Ishikawa (cell line): ENCODE results near the gene CREBRF.

Experiments
- CEBPB ChIP-seq: IDR thresholded peaks from 2 replicates; pipeline ENCODE4 v1.6.1; 2012
- CREB1 ChIP-seq: IDR thresholded peaks from 2 replicates; pipeline ENCODE4 v1.6.1; 2012; ENCODE audit warnings: low read depth
- EP300 ChIP-seq: IDR thresholded peaks from 2 replicates; pipeline ENCODE4 v1.6.1; 2012; ENCODE audit warnings: borderline replicate concordance
- NFIC ChIP-seq: IDR thresholded peaks from 2 replicates; pipeline ENCODE4 v1.6.1; 2012
- RAD21 ChIP-seq: IDR thresholded peaks from 2 replicates; pipeline ENCODE4 v1.6.1; 2012; ENCODE audit warnings: low read depth
- TAF1 ChIP-seq: IDR thresholded peaks from 2 replicates; pipeline ENCODE4 v1.6.1; 2012; ENCODE audit warnings: low read depth, mild to moderate bottlenecking
- YY1 ChIP-seq: IDR thresholded peaks from 2 replicates; pipeline ENCODE4 v1.6.1; 2012; ENCODE audit warnings: low read depth
- ZBTB7A ChIP-seq: IDR thresholded peaks from 2 replicates; pipeline ENCODE4 v1.6.1; 2012; ENCODE audit warnings: low read depth
- TF ChIP-seq, protein P1 (sequence below): IDR thresholded peaks from 2 replicates; pipeline ENCODE4 v1.6.1; 2012; ENCODE audit warnings: low read depth, mild to moderate bottlenecking
- TF ChIP-seq, protein P2 (sequence below): IDR thresholded peaks from 2 replicates; pipeline ENCODE4 v1.6.1; 2012

DNA sequence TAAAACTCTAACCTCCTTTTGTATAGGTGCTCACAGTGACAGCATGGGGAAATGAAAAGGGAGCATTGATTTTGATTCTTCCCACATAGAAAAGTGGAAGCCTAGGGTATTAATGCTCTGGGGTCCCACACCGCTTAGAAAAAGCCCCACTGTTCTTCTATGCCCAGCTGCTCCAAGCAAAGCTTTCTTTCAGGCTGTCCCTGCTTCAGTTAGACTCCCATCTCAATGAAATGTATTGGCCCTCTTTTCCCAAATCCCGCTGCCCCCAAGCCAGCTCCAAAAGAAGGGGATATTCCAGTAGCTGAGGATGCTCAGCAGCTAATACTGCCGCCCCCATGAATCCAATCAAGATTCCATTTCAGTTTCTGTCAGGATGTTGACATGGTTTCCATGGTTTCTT is 17.0 kb upstream of the CREBRF start:
- TF ChIP-seq TAF1 (no peak), CREB1 (no peak), NFIC (no peak), YY1 (no peak), ZBTB7A (no peak), EP300 (no peak), RAD21 (no peak), CEBPB (no peak)
- TF ChIP-seq, protein P1, sequence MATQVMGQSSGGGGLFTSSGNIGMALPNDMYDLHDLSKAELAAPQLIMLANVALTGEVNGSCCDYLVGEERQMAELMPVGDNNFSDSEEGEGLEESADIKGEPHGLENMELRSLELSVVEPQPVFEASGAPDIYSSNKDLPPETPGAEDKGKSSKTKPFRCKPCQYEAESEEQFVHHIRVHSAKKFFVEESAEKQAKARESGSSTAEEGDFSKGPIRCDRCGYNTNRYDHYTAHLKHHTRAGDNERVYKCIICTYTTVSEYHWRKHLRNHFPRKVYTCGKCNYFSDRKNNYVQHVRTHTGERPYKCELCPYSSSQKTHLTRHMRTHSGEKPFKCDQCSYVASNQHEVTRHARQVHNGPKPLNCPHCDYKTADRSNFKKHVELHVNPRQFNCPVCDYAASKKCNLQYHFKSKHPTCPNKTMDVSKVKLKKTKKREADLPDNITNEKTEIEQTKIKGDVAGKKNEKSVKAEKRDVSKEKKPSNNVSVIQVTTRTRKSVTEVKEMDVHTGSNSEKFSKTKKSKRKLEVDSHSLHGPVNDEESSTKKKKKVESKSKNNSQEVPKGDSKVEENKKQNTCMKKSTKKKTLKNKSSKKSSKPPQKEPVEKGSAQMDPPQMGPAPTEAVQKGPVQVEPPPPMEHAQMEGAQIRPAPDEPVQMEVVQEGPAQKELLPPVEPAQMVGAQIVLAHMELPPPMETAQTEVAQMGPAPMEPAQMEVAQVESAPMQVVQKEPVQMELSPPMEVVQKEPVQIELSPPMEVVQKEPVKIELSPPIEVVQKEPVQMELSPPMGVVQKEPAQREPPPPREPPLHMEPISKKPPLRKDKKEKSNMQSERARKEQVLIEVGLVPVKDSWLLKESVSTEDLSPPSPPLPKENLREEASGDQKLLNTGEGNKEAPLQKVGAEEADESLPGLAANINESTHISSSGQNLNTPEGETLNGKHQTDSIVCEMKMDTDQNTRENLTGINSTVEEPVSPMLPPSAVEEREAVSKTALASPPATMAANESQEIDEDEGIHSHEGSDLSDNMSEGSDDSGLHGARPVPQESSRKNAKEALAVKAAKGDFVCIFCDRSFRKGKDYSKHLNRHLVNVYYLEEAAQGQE: no peak
- TF ChIP-seq, protein P2, sequence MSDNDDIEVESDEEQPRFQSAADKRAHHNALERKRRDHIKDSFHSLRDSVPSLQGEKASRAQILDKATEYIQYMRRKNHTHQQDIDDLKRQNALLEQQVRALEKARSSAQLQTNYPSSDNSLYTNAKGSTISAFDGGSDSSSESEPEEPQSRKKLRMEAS: no peak
